ENCODE data around the gene CDK5RAP3. TPM values are rescaled to one million over a fixed set of nuclear protein-coding genes. Genes with fewer than 3 reads are reported as not detected.

CDK5RAP3 gene
- total and polyA plus RNA-seq, 2 of the 13 experiments (the other 11 are each of a cell fraction or from before 2014, with no cell fraction given), result 128 to 154 TPM

- in situ Hi-C loops (cut with HindIII; ENCODE audit: extremely low pct_ligation_motif_present, low pct_unique_long_range_greater_than_20kb) (no loop called here), intact Hi-C loops (cut with micrococcal nuclease; ENCODE audit: unreplicated experiment) (no loop called here)
- CTCF ChIA-PET (ENCODE audit: low intra/inter-chr PET ratio, low total read pairs), result no interaction called here
Measured at GRCh38 chr17:48006936-48007709, 36.2 kb downstream of the CDK5RAP3 start.

DNA sequence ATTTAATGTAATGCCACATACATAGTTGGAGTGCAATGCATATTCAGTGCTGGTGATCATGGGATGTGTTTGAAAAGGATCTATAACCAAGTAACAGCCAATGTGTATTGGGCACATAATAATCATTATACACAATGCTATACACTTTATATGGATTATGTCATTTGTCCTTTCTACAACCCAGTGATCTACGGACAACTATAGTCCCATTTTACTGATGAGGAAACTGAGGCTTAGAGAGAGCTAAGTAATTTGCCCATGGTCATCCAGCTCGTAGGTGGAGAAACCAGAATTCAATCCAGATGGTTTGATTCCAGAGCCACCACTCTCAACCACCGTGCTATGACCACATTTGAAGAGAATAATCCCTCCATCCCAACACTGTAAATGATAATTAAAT lies 39.3 kb downstream of the CDK5RAP3 start:
- DNase-seq (ENCODE audit: low spot score) (no peak), FAIRE-seq (no peak), ATAC-seq (no peak)
- in situ Hi-C loops (cut with HindIII; ENCODE audit: extremely low pct_ligation_motif_present, low pct_unique_long_range_greater_than_20kb), result no loop called here
- H3K36me3 ChIP-seq (replicated peaks in 1 of 2; ENCODE audit: control insufficient read depth in 1 of 2, insufficient read depth in 2 of 2, low read length in 2 of 2), result no peaks in the 10 kb centered on the region
- no peak overlapping the region for H2AFZ ChIP-seq (ENCODE audit: low read length)
- H3K4me3 ChIP-seq (replicated peaks in 1 of 3; ENCODE audit: insufficient read depth in 1 of 3, low read depth in 2 of 3, low read length in 3 of 3), result no peak overlapping the region
- H3K9me3 ChIP-seq (ENCODE audit: low read length), result no peaks in the 10 kb centered on the region
- H3K9ac ChIP-seq (ENCODE audit: insufficient read depth, low read depth, low read length), result no peak overlapping the region
- 37% methylated on average over 3 of the region's 3 CpGs for WGBS (ENCODE audit: low lambda C conversion rate)
- TF ChIP-seq ZNF24 (IDR thresholded peaks at IDR 0.05) (no peak), CCAR2 (optimal IDR thresholded peaks at IDR 0.05; ENCODE audit: low read depth, low read length) (no peak), MAFF (IDR thresholded peaks at IDR 0.05; ENCODE audit: low read depth, low read length) (no peak), ZNF350 (CRISPR knock-in tag; IDR thresholded peaks at IDR 0.05; ENCODE audit: borderline replicate concordance, low read depth) (no peak), ZFP1 (CRISPR knock-in tag; IDR thresholded peaks at IDR 0.05) (no peak), ZNF777 (CRISPR knock-in tag; IDR thresholded peaks at IDR 0.05) (no peak), ZNF720 (CRISPR knock-in tag; IDR thresholded peaks at IDR 0.05) (no peak), ERF (CRISPR knock-in tag; IDR thresholded peaks at IDR 0.05) (no peak), SRSF4 (IDR thresholded peaks at IDR 0.05; ENCODE audit: low read depth, low read length, poor library complexity, severe bottlenecking) (no peak), ZNF572 (CRISPR knock-in tag; IDR thresholded peaks at IDR 0.05) (no peak), SIN3A (IDR thresholded peaks at IDR 0.05; ENCODE audit: borderline replicate concordance, low read depth, low read length) (no peak), RORA (CRISPR knock-in tag; IDR thresholded peaks at IDR 0.05) (no peak), ZNF761 (CRISPR knock-in tag; conservative IDR thresholded peaks at IDR 0.05) (no peak)
- H4K20me1 ChIP-seq (ENCODE audit: insufficient read depth, low read length), result no peaks in the 10 kb centered on the region; the same call in 1 of the 2 replicates
- peaks cover 23% of the 10 kb centered on the region for H3K4me1 ChIP-seq (ENCODE audit: insufficient read depth, low read length)
- H3K27me3 ChIP-seq (ENCODE audit: control insufficient read depth in 1 of 2, insufficient read depth in 2 of 2, low read length in 2 of 2), result peaks cover 11 to 64% of the 10 kb centered on the region in 2 experiments; a peak in 4 of 5 replicates
- no peak overlapping the region for H3K27ac ChIP-seq (ENCODE audit: extremely low read length, insufficient read depth, low read length)
- BruUV-seq (replicated peaks), result no TSS peak
- CTCF ChIA-PET (ENCODE audit: low intra/inter-chr PET ratio, low total read pairs), result no interaction called here
- H3K4me2 ChIP-seq (ENCODE audit: low read depth, low read length), result no peak overlapping the region
- POLR2A ChIA-PET, result no interaction called here
- intact Hi-C loops (cut with micrococcal nuclease; ENCODE audit: unreplicated experiment), result no loop called here
- no peaks in the 10 kb centered on the region for H3K79me2 ChIP-seq (ENCODE audit: insufficient read depth, low read length)

More at GRCh38 chr17:48006936-48007709, 36.2 kb downstream of the CDK5RAP3 start:
- Histone ChIP-seq H3K4me3 (replicated peaks in 1 of 3; ENCODE audit: insufficient read depth in 1 of 3, low read depth in 2 of 3, low read length in 3 of 3) (no peak overlapping the region), H3K4me2 (ENCODE audit: low read depth, low read length) (no peak overlapping the region), H3K4me1 (ENCODE audit: insufficient read depth, low read length) (peaks cover 33% of the 10 kb centered on the region), H3K9ac (ENCODE audit: insufficient read depth, low read depth, low read length) (no peak overlapping the region), H3K27me3 (ENCODE audit: control insufficient read depth in 1 of 2, insufficient read depth in 2 of 2, low read length in 2 of 2) (peaks cover 2 to 47% of the 10 kb centered on the region in 2 experiments; a peak in 4 of 5 replicates), H3K79me2 (ENCODE audit: insufficient read depth, low read length) (no peaks in the 10 kb centered on the region), H4K20me1 (ENCODE audit: insufficient read depth, low read length) (no peaks in the 10 kb centered on the region), H2AFZ (ENCODE audit: low read length) (no peak overlapping the region), H3K27ac (ENCODE audit: extremely low read length, insufficient read depth, low read length) (no peak overlapping the region), H3K9me3 (ENCODE audit: low read length) (no peaks in the 10 kb centered on the region), H3K36me3 (replicated peaks in 1 of 2; ENCODE audit: control insufficient read depth in 1 of 2, insufficient read depth in 2 of 2, low read length in 2 of 2) (no peaks in the 10 kb centered on the region)
- ATAC-seq, result no peak
- BruUV-seq (replicated peaks), result no TSS peak
- 33% methylated on average over 12 of the region's 12 CpGs for WGBS (ENCODE audit: low lambda C conversion rate)
- DNase-seq (ENCODE audit: low spot score), result no peak
- FAIRE-seq, result no peak
- TF ChIP-seq ATM (IDR thresholded peaks at IDR 0.05; ENCODE audit: borderline replicate concordance), result no peak
- no peak for TF ChIP-seq NFKB2 (CRISPR knock-in tag; IDR thresholded peaks at IDR 0.05; ENCODE audit: borderline replicate concordance)
- TF ChIP-seq ZNF577 (CRISPR knock-in tag; IDR thresholded peaks at IDR 0.05; ENCODE audit: borderline replicate concordance, low read depth), result no peak
- no peak for TF ChIP-seq HINFP (CRISPR knock-in tag; IDR thresholded peaks at IDR 0.05; ENCODE audit: low read depth)
- POLR2A ChIA-PET, result no interaction called here
